A549 (cell line): ENCODE measurements around the gene SEC14L3. TPM values are rescaled to one million over a fixed set of nuclear protein-coding genes. Genes with fewer than 3 reads are reported as not detected.

ENCODE experiments used
- ATAC-seq, 2 experiments: fragments of 200-7000 bp in 1 of 2; fragments of >200 bp in 1 of 2; cut with Nextera tagmentation in 1 of 2; cut with Tn5 transposase in 1 of 2; 3 replicates each; pipeline versions ENCODE4 v1.8.0 to v1.9.1; 2018 to 2020; ENCODE audit warnings: mild to moderate bottlenecking in 1 of 2, moderate library complexity in 1 of 2
- CTCF ChIA-PET: fragments of 300-600 bp; sonication (Branson Sonifier 250); formaldehyde crosslinking; extraction: SDS; loops from one replicate; lab custom pipeline; 2021; ENCODE audit warnings: antibody characterized with exemption, inconsistent platforms; lab: Yijun Ruan, JAX
- POLR2A ChIA-PET: fragments of 350-600 bp; formaldehyde crosslinking; extraction: SDS; loops from one replicate; lab custom pipeline; 2021; ENCODE audit warnings: antibody characterized with exemption, inconsistent platforms; lab: Yijun Ruan, JAX
- DNase-seq, 2 experiments: peaks; one replicate each; pipeline versions ENCODE4 v3.0.0 to v3.0.0-alpha.2; 2011 to 2016; ENCODE audit warnings: low read depth in 1 of 2, low spot score in 1 of 2
- FAIRE-seq: peaks from 2 replicates; lab custom pipeline; 2011; peaks lifted over from hg19 to GRCh38; lab: Jason Lieb, UNC
- H3K27ac ChIP-seq, 2 experiments: fragments of >200 bp; sonication (Bioruptor Twin); formaldehyde crosslinking; 3 replicates each; pipeline ENCODE4 v1.5.1; 2016 to 2017
- H3K4me1 ChIP-seq: fragments of >200 bp; sonication (Bioruptor Twin); formaldehyde crosslinking; 3 replicates; pipeline ENCODE4 v1.6.1; 2016
- H3K4me2 ChIP-seq: fragments of >200 bp; sonication (Bioruptor Twin); formaldehyde crosslinking; 3 replicates; pipeline ENCODE4 v1.6.1; 2016
- H3K4me3 ChIP-seq: fragments of >200 bp; sonication (Bioruptor Twin); formaldehyde crosslinking; 3 replicates; pipeline ENCODE4 v1.5.1; 2016
- H3K9me3 ChIP-seq: fragments of >200 bp; sonication (Bioruptor Twin); formaldehyde crosslinking; 3 replicates; pipeline ENCODE4 v1.6.1; 2016
- ATOH8 ChIP-seq: fragments of 250-450 bp; sonication (Bioruptor Pico); IDR thresholded peaks from 2 replicates; pipeline ENCODE4 v1.5.0; 2020; ENCODE audit warnings: low read depth, mild to moderate bottlenecking, moderate library complexity
- CBX2 ChIP-seq: fragments of 200-600 bp; sonication (generic); IDR thresholded peaks from 2 replicates; pipeline ENCODE4 v1.6.1; 2016; ENCODE audit warnings: low read depth, mild to moderate bottlenecking, borderline replicate concordance
- CHD4 ChIP-seq: fragments of 200-600 bp; sonication (generic); IDR thresholded peaks from 2 replicates; pipeline ENCODE4 v1.6.1; 2016; ENCODE audit warnings: antibody characterized with exemption, mild to moderate bottlenecking, borderline replicate concordance
- EHMT2 ChIP-seq: fragments of 200-600 bp; sonication (generic); IDR thresholded peaks from 2 replicates; pipeline ENCODE4 v1.6.1; 2016; ENCODE audit warnings: antibody characterized with exemption, low read depth, mild to moderate bottlenecking, moderate library complexity
- ELK1 ChIP-seq: fragments of 150-350 bp; IDR thresholded peaks from 2 replicates; pipeline ENCODE4 v1.6.1; 2014; ENCODE audit warnings: low read depth, mild to moderate bottlenecking, low read length
- EP300 ChIP-seq, 2 experiments: fragments of >200 bp; sonication (Bioruptor Twin); formaldehyde crosslinking; IDR thresholded peaks; 2 replicates in 1 of 2; 3 replicates in 1 of 2; pipeline ENCODE4 v1.6.1; 2016 to 2017
- FOSL2 ChIP-seq, 2 experiments: fragments of 450-650 bp in 1 of 2; fragments of >200 bp in 1 of 2; sonication (Bioruptor Twin) in 1 of 2; formaldehyde crosslinking; IDR thresholded peaks; 2 replicates each; pipeline versions ENCODE4 v1.5.0 to v1.6.1; 2016 to 2020; ENCODE audit warnings: mild to moderate bottlenecking in 1 of 2, moderate library complexity in 1 of 2
- GATA3 ChIP-seq: IDR thresholded peaks from 2 replicates; pipeline ENCODE4 v1.6.1; 2012; ENCODE audit warnings: borderline replicate concordance
- HES2 ChIP-seq: fragments of >200 bp; sonication (Bioruptor Twin); formaldehyde crosslinking; IDR thresholded peaks from 2 replicates; pipeline ENCODE4 v1.6.1; 2016
- HOXA7 ChIP-seq: fragments of 250-450 bp; sonication (Bioruptor Pico); IDR thresholded peaks from 2 replicates; pipeline ENCODE4 v1.5.0; 2020; ENCODE audit warnings: mild to moderate bottlenecking, moderate library complexity
- HOXB5 ChIP-seq: fragments of 250-450 bp; sonication (Bioruptor Pico); IDR thresholded peaks from 2 replicates; pipeline ENCODE4 v1.5.0; 2020; ENCODE audit warnings: mild to moderate bottlenecking, moderate library complexity
- JUN ChIP-seq, 2 experiments: fragments of >200 bp; sonication (Bioruptor Twin); formaldehyde crosslinking; IDR thresholded peaks; 2 replicates in 1 of 2; 3 replicates in 1 of 2; pipeline ENCODE4 v1.6.1; 2016 to 2017
- JUNB ChIP-seq: fragments of >200 bp; sonication (Bioruptor Twin); formaldehyde crosslinking; IDR thresholded peaks from 2 replicates; pipeline ENCODE4 v1.6.1; 2016
- KDM1A ChIP-seq: fragments of 200-600 bp; sonication (generic); IDR thresholded peaks from 2 replicates; pipeline ENCODE4 v1.6.1; 2016; ENCODE audit warnings: low read depth, mild to moderate bottlenecking
- KDM5A ChIP-seq: fragments of 200-600 bp; sonication (generic); IDR thresholded peaks from 2 replicates; pipeline ENCODE4 v1.6.1; 2016; ENCODE audit warnings: antibody characterized with exemption, mild to moderate bottlenecking
- MAX ChIP-seq: IDR thresholded peaks from 2 replicates; pipeline ENCODE4 v1.6.1; 2012
- MAZ ChIP-seq: fragments of 150-350 bp; IDR thresholded peaks from 2 replicates; pipeline ENCODE4 v1.6.1; 2014; ENCODE audit warnings: antibody characterized with exemption, low read depth, low read length, borderline replicate concordance
- MYC ChIP-seq: IDR thresholded peaks from 2 replicates; pipeline ENCODE4 v1.6.1; 2012; ENCODE audit warnings: mild to moderate bottlenecking, inconsistent platforms, low read length, improper control_type of control experiment, borderline replicate concordance
- NFE2L2 ChIP-seq: fragments of 150-350 bp; conservative IDR thresholded peaks from 2 replicates; pipeline ENCODE4 v1.6.1; 2014; ENCODE audit warnings: low read length
- PBX3 ChIP-seq: IDR thresholded peaks from 2 replicates; pipeline ENCODE4 v1.6.1; 2012
- POLR2A ChIP-seq: IDR thresholded peaks from 2 replicates; pipeline ENCODE4 v1.6.1; 2012; ENCODE audit warnings: mild to moderate bottlenecking, low read length
- POLR2AphosphoS2 ChIP-seq: conservative IDR thresholded peaks from 2 replicates; pipeline ENCODE4 v1.6.1; 2012; ENCODE audit warnings: low read length, improper control_type of control experiment, inconsistent platforms
- RARB ChIP-seq: fragments of 250-450 bp; sonication (Bioruptor Pico); IDR thresholded peaks from 2 replicates; pipeline ENCODE4 v1.8.0; 2021; ENCODE audit warnings: mild to moderate bottlenecking, moderate library complexity
- RCOR1 ChIP-seq: fragments of 150-350 bp; IDR thresholded peaks from 2 replicates; pipeline ENCODE4 v1.6.1; 2014; ENCODE audit warnings: antibody characterized with exemption, low read length, low read depth
- TP53 ChIP-seq: fragments of 250-450 bp; sonication (Bioruptor Pico); IDR thresholded peaks from 2 replicates; pipeline ENCODE4 v1.5.0; 2021; ENCODE audit warnings: mild to moderate bottlenecking, moderate library complexity
- USF2 ChIP-seq: fragments of 450-650 bp; IDR thresholded peaks from 2 replicates; pipeline ENCODE4 v1.6.1; 2014; ENCODE audit warnings: antibody characterized with exemption
- ZC3H11A ChIP-seq: fragments of 450-650 bp; IDR thresholded peaks from 2 replicates; pipeline ENCODE4 v1.6.1; 2014; ENCODE audit warnings: antibody characterized with exemption, mild to moderate bottlenecking
- ZSCAN20 ChIP-seq: fragments of 250-450 bp; sonication (Bioruptor Pico); IDR thresholded peaks from 2 replicates; pipeline ENCODE4 v1.8.0; 2022; ENCODE audit warnings: mild to moderate bottlenecking, moderate library complexity
- WGBS: methylation state at CpG from one replicate; pipeline ENCODE4 v1.1.6; 2017; ENCODE audit errors: missing lambda C conversion rate; 5-methylcytosine and 5-hydroxymethylcytosine counted together
- polyA plus RNA-seq, 4 experiments: library from polyadenylated mRNA; depleted of rRNA in 3 of 4; stranded (reverse); fragments of >200 nt; fragmentation: RNase III in 1 of 4; extraction: RNeasy Plus Mini Kit Qiagen cat#74134 plus additional on column Dnase treatment in 1 of 4; gene quantifications; 2 replicates in 3 of 4; 3 replicates in 1 of 4; pipeline ENCODE4 v1.2.3, GENCODE V29; 2011 to 2017

The SEC14L3 gene
- polyA plus RNA-seq, 2 of the 4 experiments (the other 2 are of a cell fraction) = 0.04 TPM; not detected in 1

- FAIRE-seq (no peak), DNase-seq (no peak), ATAC-seq (no peak)
- ChIA-PET CTCF (no interaction called here), POLR2A (no interaction called here)
- H3K4me1 ChIP-seq = peaks cover 18% of the 10 kb centered on the region
- no peak overlapping the region for H3K27ac ChIP-seq
- no peaks in the 10 kb centered on the region for H3K9me3 ChIP-seq
- H3K4me3 ChIP-seq = no peak overlapping the region
- no peak overlapping the region for H3K4me2 ChIP-seq
- WGBS = 97% methylated on average over 7 of the region's 7 CpGs
- no peak for TF ChIP-seq HOXB5
- no peak for TF ChIP-seq MAZ
- no peak for TF ChIP-seq EP300 (IDR thresholded peaks at IDR 0.05)
- TF ChIP-seq NFE2L2 = no peak
- TF ChIP-seq RCOR1 = no peak
- no peak for TF ChIP-seq HOXA7
- no peak for TF ChIP-seq MYC
- TF ChIP-seq PBX3 = no peak
- no peak for TF ChIP-seq GATA3
- TF ChIP-seq HES2 = no peak
- no peak for TF ChIP-seq JUNB
- no peak for TF ChIP-seq ELK1
- TF ChIP-seq POLR2AphosphoS2 = no peak
Measured at GRCh38 chr22:30488121-30488520, 16.3 kb upstream of the SEC14L3 start.

- POLR2A ChIA-PET = no interaction called here
Measured at GRCh38 chr22:30486661-30487115, 14.9 kb upstream of the SEC14L3 start.

GRCh38 chr22:30486118-30486517, 14.3 kb upstream of the SEC14L3 start:
- POLR2A ChIA-PET = no interaction called here
- no peak for TF ChIP-seq MAZ
- TF ChIP-seq HOXA7 = no peak
- no peak for TF ChIP-seq EHMT2
- no peak for TF ChIP-seq USF2
- no peak for TF ChIP-seq CHD4
- no peak for TF ChIP-seq FOSL2 (IDR thresholded peaks at IDR 0.05)
- no peak for TF ChIP-seq FOSL2 (CRISPR knock-in tag; IDR thresholded peaks at IDR 0.05)
- TF ChIP-seq TP53 (CRISPR knock-in tag) = no peak
- TF ChIP-seq MAX = no peak
- no peak for TF ChIP-seq ZSCAN20

More at GRCh38 chr22:30486661-30487115, 14.9 kb upstream of the SEC14L3 start:
- DNase-seq (peak; percentile 24 to 35), ATAC-seq (0 out of 6 replicates have a peak, but pooled peaks of 1 of the 2 experiments have one; percentile 15), FAIRE-seq (no peak)
- WGBS = 24% methylated on average over 5 of the region's 8 CpGs
- Histone ChIP-seq H3K4me3 (no peak overlapping the region), H3K4me1 (peaks cover 18% of the 10 kb centered on the region), H3K9me3 (no peaks in the 10 kb centered on the region), H3K27ac (peak overlapping the region in 1 of 2 experiments; percentile 66; a peak in 3 of 6 replicates), H3K4me2 (peak overlapping the region; percentile 35)
- CTCF ChIA-PET = interaction anchor here (0.9 to 3.7 kb wide), 5 partner anchors 9 to 61 kb away, joined by 3 to 19 read pairs (median 7); partner anchors contain the start of gene MTFP1
- TF ChIP-seq POLR2A (no peak), KDM1A (no peak), KDM5A (no peak), CBX2 (no peak), RARB (CRISPR knock-in tag) (no peak), JUN (IDR thresholded peaks at IDR 0.05) (no peak), ZC3H11A (no peak), ATOH8 (CRISPR knock-in tag) (no peak)

More at GRCh38 chr22:30486118-30486517, 14.3 kb upstream of the SEC14L3 start:
- no peaks in the 10 kb centered on the region for H3K9me3 ChIP-seq
- WGBS = 94% methylated on average over 5 of the region's 5 CpGs
- H3K4me3 ChIP-seq = no peak overlapping the region
- peaks cover 18% of the 10 kb centered on the region for H3K4me1 ChIP-seq
- peak overlapping the region; percentile 35; the same call in 2 of the 3 replicates for H3K4me2 ChIP-seq
- peak overlapping the region in 1 of 2 experiments; percentile 66; a peak in 3 of 6 replicates for H3K27ac ChIP-seq
- FAIRE-seq = no peak
- no peak for DNase-seq
- peak in 1 of 2 experiments; percentile 12; a peak in 1 of 6 replicates for ATAC-seq
- CTCF ChIA-PET = interaction anchor here (0.5 to 3.7 kb wide), 21 partner anchors 9 to 284 kb away, joined by 3 to 24 read pairs (median 4); partner anchors contain the start of gene MTFP1
